ENCODE measurements around the gene TMEM123. TPM values are rescaled to one million over a fixed set of nuclear protein-coding genes. Genes with fewer than 3 reads are reported as not detected.
A peak's percentile ranks its signal among the peaks of the same experiment; 100 is the strongest.

TMEM123 gene
- total RNA-seq, 1 donor from 2014 or later: 248 TPM

DNA sequence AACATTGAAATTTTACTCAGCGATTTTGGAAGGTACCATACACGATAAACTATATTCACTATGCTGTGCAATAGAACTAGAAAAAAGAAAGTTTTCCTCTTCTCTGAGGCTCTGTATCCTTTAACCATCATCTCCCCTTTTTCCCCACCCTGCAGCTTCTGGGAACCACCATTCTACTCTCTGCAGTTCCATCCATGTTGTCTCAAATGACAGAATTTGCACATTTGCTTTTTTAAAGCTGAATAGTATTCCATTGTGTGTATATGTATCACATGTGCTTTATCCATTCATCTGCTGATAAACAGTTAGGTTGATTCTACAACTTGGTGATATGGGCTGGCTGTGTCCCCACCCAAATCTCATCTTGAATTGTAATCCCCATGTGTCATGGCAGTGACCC, 21.2 kb downstream of the TMEM123 start:
- no peak overlapping the region for H3K4me3 Mint-ChIP-seq (ENCODE audit: low read depth)
- H3K27me3 Mint-ChIP-seq: no peaks in the 10 kb centered on the region
- peaks cover 20% of the 10 kb centered on the region for H3K4me1 Mint-ChIP-seq (ENCODE audit: low read depth)
- H3K36me3 Mint-ChIP-seq (ENCODE audit: insufficient read depth): peaks cover 44% of the 10 kb centered on the region
- H3K27ac Mint-ChIP-seq: no peak overlapping the region
- no peak for TF ChIP-seq CTCF (IDR thresholded peaks at IDR 0.05; ENCODE audit: unreplicated experiment)
- peaks cover 19% of the 10 kb centered on the region for H3K9me3 Mint-ChIP-seq (ENCODE audit: low read depth)
- no peak for DNase-seq (ENCODE audit: low spot score, unreplicated experiment)

DNA sequence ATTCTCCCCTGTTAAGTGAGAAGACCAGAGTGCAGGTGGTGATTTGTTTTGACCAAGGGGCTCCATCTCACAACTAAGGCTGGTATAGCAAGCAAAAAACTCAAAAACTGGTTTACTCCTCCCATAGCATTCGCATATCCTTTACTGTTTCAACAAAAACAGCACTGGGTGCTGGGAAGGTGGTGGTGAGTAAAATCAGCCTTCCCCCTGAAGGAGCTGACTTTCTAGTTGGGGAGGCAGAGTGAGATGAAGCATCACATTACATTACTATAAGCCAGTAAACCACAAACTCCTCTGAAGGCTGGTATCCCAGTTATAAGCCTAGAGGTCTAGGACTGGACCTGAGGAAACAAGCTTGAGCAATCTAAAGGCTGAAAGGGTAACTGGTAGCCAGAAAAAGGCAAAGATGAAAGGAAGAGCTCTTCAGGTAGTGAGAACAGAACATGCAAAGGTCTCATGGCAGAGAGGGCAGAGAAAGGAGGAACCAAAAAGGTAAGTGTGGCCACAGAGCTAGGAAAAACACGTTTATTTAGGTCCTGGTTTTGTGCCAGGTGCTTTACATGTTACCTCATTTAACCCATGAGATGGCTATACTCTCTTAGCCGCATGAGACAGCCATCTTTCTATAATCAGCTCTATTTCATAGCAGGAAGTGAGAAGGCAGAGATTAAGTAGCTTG, 22.3 kb downstream of the TMEM123 start:
- H3K27ac Mint-ChIP-seq: peak overlapping the region; percentile 15
- no peak for DNase-seq (ENCODE audit: low spot score, unreplicated experiment)
- H3K9me3 Mint-ChIP-seq (ENCODE audit: low read depth): peaks cover 16% of the 10 kb centered on the region
- H3K27me3 Mint-ChIP-seq: no peaks in the 10 kb centered on the region
- no peak overlapping the region for H3K4me3 Mint-ChIP-seq (ENCODE audit: low read depth)
- no peak for TF ChIP-seq CTCF (IDR thresholded peaks at IDR 0.05; ENCODE audit: unreplicated experiment)
- peaks cover 22% of the 10 kb centered on the region for H3K4me1 Mint-ChIP-seq (ENCODE audit: low read depth)
- H3K36me3 Mint-ChIP-seq (ENCODE audit: insufficient read depth): peaks cover 39% of the 10 kb centered on the region

GRCh38 chr11:102429691-102430090, 22.9 kb downstream of the TMEM123 start:
- TF ChIP-seq CTCF (IDR thresholded peaks at IDR 0.05; ENCODE audit: unreplicated experiment): no peak
- Mint-ChIP-seq H3K27ac (peak overlapping the region; percentile 21), H3K27me3 (no peaks in the 10 kb centered on the region), H3K4me1 (ENCODE audit: low read depth) (peaks cover 24% of the 10 kb centered on the region), H3K36me3 (ENCODE audit: insufficient read depth) (peaks cover 35% of the 10 kb centered on the region), H3K9me3 (ENCODE audit: low read depth) (peaks cover 16% of the 10 kb centered on the region), H3K4me3 (ENCODE audit: low read depth) (no peak overlapping the region)
- DNase-seq (ENCODE audit: low spot score, unreplicated experiment): no peak

GRCh38 chr11:102429226-102429625, 23.3 kb downstream of the TMEM123 start:
- no peak overlapping the region for H3K4me3 Mint-ChIP-seq (ENCODE audit: low read depth)
- H3K36me3 Mint-ChIP-seq (ENCODE audit: insufficient read depth): peaks cover 32% of the 10 kb centered on the region
- H3K27ac Mint-ChIP-seq: peak overlapping the region; percentile 18
- peaks cover 26% of the 10 kb centered on the region for H3K4me1 Mint-ChIP-seq (ENCODE audit: low read depth)
- no peaks in the 10 kb centered on the region for H3K27me3 Mint-ChIP-seq
- no peak for TF ChIP-seq CTCF (IDR thresholded peaks at IDR 0.05; ENCODE audit: unreplicated experiment)
- no peak for DNase-seq (ENCODE audit: low spot score, unreplicated experiment)
- H3K9me3 Mint-ChIP-seq (ENCODE audit: low read depth): peaks cover 12% of the 10 kb centered on the region

DNA sequence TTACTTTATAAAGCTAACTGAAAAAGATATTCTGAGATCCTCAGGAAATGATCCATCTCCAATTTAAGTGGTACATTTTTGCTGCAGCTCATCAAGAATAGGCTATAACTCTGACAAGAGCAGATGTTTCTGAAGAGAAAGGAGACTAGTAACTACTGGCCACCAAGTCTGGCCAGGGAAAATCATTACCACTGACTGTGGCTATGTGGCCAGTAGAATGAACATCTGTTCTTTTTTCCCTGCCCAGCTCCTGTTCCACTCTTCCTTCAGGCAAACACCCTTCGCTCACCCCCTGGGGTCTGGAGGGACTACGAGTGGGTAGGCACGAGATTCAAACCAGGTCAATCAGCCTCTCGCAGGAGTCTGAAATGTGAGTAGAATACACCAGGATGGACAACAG, 23.9 kb downstream of the TMEM123 start:
- H3K4me1 Mint-ChIP-seq (ENCODE audit: low read depth): peaks cover 26% of the 10 kb centered on the region
- no peak for TF ChIP-seq CTCF (IDR thresholded peaks at IDR 0.05; ENCODE audit: unreplicated experiment)
- H3K27ac Mint-ChIP-seq: peak overlapping the region; percentile 18
- no peak for DNase-seq (ENCODE audit: low spot score, unreplicated experiment)
- H3K27me3 Mint-ChIP-seq: no peaks in the 10 kb centered on the region
- H3K36me3 Mint-ChIP-seq (ENCODE audit: insufficient read depth): peaks cover 27% of the 10 kb centered on the region
- no peak overlapping the region for H3K4me3 Mint-ChIP-seq (ENCODE audit: low read depth)
- peaks cover 12% of the 10 kb centered on the region for H3K9me3 Mint-ChIP-seq (ENCODE audit: low read depth)
